Stimulated activated CD4-positive, alpha-beta T cell treated with anti-CD3 and anti-CD28 coated beads, Interleukin-1b, Interleukin-23, amount 100 ng/mL, for 48 hours (primary cell): ENCODE data around the gene ICAM1.

Source experiments
- DNase-seq: peaks from one replicate; pipeline ENCODE4 v3.0.0-alpha.2; 2020

ICAM1 gene

DNA sequence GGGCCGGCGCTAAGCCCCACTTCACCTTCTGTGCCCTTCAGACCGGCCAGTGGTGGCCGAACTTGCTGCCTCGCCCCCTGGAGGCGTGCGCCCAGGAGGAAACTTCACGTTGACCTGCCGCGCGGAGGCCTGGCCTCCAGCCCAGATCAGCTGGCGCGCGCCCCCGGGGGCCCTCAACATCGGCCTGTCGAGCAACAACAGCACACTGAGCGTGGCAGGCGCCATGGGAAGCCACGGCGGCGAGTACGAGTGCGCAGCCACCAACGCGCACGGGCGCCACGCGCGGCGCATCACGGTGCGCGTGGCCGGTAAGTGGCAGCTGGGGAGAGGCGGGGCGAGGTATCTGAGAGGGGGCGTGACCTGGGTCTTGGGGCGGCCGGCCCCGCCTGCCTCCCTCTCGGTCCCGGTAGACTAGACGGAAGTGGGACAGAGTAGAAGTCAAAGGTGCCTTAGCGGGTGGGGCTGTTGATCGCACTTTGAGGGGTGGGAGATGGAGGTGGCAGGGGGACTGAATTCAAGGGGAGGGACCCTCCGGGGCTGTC lies 24.5 kb downstream of the ICAM1 start:
- DNase-seq: peak; percentile 54

DNA sequence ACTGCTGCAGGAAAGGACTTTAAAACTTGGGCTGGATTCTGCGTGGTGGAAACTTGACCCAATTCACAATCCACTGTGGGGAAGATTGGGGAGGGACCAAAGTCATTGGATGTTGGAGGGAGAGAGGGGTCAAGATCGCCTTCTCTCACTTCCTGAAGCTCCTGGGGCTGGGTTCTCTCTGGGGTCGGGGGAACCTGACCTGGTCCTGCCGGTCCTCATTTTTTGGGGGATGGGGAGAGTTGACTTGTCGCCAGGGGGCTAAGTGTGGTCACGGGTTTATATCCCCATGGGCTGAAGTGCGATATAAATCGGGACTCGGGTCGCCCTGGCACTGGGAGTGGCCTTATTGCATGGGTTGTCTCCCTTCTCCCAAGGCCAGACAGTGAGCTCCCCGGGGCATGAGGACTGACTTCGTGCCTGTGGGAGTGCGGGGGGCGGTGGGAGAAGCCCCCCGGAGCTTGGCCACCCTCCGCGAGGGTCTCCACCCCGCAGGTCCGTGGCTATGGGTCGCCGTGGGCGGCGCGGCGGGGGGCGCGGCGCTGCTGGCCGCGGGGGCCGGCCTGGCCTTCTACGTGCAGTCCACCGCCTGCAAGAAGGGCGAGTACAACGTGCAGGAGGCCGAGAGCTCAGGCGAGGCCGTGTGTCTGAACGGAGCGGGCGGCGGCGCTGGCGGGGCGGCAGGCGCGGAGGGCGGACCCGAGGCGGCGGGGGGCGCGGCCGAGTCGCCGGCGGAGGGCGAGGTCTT lies 25.1 kb downstream of the ICAM1 start:
- no peak for DNase-seq

DNA sequence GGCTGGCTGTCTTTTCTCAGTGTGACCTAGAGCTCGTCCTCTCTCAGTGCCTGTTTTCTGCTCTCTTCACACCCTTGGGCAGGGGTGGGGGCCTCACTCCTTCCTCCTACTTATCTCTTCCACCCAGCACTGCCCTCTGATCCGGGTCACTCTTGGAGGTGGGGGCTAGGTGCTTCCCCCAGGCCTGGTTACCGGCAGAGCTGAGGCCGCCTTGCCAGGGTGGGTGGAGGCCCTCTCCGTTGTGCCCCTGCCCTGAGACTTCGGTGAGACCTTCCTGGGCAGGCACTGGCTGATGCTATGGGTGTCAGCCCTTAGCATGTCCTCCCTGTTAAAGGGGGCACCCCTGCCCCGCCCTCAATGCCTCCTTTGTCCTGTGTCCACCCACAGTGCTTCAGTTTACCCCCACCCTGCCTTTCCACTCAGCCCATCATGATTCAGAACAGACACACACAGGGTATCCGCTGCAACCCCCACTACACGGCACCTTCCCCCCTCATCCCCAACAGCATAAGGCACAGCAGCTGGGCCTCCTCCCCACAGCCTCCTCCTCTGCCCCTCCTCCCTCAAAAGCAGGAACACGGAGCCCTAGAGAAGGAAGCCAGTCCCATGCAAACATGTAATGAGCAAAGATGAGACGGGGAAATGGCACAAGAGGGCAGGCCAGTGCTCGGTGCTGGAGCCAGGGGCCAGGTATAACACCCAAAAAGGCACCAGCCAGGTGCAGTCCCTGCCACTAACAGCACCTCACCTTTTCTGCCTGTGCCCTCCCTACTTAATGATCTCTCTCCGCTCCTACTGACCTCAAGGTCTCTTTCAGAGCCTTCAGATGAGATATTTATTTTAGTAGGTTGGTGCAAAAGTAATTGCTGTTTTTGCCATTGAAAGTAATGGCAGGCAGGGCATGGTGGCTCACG lies 28.9 kb downstream of the ICAM1 start:
- DNase-seq: no peak

DNA sequence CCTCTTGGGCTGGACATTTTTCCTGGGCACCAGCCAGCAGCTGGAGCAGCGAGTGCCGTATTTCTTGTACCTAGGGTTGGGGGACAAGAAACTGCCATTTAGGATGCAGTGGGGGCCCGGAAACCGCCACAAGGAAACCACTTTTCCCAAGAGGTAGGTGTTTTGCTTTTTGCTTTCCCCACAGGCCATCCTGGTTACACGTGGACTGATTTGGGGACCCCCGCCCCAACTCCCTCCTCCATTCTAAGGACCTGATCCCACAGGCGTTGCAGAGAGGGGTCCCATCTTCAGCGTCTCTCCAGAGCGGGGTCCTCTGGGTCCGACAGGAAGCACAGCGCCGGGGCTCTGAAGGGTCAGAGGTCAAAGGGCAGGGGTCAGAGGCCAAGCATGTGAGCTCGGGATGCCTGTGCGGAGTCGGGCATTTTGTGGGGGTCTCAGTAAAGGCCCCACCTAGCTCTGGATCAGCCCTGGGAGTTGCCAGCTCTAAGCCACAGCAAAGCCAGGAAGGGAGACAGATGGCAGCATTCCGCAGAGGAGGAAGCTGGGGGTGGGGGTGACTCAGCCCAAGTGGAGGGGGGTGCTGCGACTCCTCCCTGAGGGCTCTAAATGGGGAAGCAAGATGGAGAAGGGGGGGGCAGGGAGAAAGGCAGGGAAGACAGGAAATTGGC lies 34.4 kb downstream of the ICAM1 start:
- DNase-seq: no peak

DNA sequence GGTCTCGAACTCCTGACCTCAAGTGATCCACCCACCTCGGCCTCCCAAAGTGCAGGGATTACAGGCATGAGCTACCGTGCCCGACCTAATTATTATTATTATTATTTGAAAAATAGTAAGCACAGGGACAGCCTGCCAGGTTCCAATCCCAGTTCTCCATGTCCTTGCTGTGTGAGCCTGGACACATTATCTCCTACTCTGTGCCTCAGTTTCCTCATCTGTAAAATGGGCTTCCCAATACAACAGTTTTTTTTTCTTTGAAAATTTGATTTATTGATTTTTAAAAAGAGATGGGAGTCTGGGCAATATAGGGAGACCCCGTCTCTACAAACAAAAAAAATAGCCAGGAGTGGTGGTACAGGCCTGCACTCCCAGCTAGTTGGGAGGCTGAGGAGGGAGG lies 35.4 kb downstream of the ICAM1 start:
- no peak for DNase-seq

- no peak for DNase-seq
Measured at GRCh38 chr19:10309423-10309822, 38.5 kb downstream of the ICAM1 start, which contains the start of gene ZGLP1. ZGLP1 (minus strand) TSS chr19:10309815.

DNA sequence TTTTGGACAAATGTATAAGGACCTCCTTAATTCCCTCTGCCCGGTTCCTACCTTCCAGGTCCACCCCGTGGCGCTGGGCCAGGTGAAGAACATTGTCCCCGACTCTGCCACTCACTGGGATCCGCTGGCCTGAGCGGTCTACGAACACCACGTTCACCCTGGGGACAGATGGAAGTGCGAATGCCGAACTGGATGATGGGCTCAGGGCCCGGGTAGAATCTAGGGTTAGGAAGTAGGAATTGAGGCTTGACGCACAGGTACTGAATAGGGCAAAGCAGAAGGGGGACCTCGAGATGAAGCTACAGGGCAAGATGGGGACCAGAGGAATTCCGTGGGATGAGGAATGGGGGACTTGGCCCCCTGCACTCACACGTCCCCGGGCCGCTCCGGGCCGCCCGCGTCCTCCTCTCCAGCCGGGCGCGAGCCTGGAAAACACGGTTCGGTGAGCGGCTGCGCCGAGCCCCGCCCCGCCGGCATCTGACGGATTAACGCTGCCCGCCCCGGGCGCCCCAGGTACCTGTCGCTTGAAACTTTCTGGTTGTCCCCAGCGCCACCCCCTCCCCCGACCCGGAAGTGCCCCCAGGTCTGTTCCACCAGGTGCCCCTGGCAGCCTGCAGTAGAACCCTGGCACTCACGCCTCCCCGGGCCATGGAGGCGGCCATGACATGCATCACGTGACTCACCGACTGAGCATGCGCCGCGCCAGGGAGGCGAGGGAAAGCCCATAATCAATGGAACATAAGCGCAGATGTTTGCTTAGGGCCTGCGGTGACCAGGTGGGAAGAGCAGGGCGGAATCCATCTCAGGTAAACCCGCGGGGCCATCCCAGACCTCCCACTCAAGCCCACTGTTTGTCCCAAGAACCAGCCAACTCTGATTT lies 44.7 kb downstream of the ICAM1 start, which contains the start of gene FDX2:
Gene FDX2 (minus strand): TSS at position 681 of the 880 bp plus-strand sequence. CDS start 19 bp downstream, at position 662.
- DNase-seq: peak; percentile 90

GRCh38 chr19:10316229-10317044 lies 45.5 kb downstream of the ICAM1 start:
- no peak for DNase-seq

- DNase-seq: no peak
Measured at GRCh38 chr19:10317045-10317856, 46.3 kb downstream of the ICAM1 start.

DNA sequence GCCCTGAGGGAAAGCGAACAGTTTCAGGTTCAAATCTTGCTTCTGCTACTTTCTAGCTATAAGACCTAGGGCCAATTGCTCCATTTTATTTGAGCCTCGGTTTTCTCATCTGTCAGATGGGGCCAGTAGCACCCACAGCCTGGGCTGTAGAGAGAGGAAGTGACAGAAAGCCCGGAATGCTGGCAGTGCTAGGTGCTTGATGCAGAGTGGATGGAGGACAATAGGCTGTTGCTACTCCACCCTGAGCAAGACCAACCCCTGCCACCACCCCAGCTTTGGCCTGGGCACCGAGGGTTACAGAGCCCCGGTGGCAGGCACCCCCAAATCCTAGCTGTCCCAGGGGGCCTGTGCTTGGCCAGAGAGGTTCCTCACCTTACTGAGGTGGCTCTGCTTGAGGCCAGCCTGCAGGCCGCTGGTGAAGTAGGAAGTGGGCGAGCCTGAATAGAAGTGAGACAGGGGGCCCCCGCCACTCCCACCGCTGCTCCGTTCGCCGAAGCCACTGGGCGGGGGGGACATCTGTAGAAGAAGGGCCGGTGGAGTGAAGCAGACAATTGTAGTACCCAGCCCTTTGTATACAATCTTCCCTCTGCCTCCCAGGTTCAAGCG lies 47.0 kb downstream of the ICAM1 start:
- DNase-seq: no peak

GRCh38 chr19:10318807-10319682 lies 48.1 kb downstream of the ICAM1 start:
- DNase-seq: no peak

- DNase-seq: no peak
Measured at GRCh38 chr19:10320602-10321416, 49.9 kb downstream of the ICAM1 start.

- no peak for DNase-seq
Measured at GRCh38 chr19:10321417-10321797, 50.5 kb downstream of the ICAM1 start.

DNA sequence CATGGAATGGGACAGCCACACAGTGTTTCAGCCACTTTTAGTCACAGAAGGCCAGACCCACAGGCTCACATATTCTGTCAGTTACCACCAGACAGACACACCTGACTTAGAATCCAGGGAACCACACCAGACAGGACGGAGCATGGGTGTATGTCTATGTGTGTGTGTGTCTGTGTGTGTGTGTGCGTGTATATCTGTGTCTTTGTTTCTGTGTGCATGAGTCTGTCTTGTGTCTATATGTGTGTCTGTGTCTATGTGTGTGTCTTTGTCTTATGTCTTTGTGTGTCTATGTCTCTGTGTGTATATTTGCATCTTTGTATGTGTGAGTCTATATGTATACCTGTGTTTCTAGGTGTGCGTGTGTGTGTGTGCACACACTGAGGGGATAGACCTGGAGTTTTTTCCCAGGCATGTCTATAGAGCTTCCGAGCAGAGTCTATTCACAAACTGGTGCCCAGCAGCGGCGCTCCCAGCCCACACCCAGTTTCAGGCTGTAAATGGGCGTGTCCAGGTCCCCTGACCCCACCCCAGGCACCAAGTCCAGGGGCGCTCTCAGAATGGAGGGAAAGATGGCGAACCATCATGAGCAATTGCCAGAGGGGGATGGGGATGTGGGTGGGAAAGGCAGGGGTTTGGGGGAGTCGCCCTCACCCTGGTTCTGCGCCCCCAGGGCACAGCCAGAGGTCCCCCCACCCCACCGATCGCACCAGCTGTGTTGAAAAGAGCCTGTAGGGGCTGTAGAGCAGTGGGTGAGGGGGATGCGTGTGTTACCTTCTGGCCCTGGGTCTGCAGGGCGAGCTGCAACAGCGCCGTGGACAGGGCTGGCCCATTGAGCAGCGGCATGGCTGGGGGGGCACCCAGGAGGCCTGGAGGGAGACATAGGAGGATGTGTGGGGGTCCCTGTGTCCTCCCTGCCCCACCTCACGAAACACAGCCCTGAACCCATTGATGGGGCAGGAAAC lies 51.2 kb downstream of the ICAM1 start:
- DNase-seq: no peak

- no peak for DNase-seq
Measured at GRCh38 chr19:10325732-10326131, 54.8 kb downstream of the ICAM1 start.

- no peak for DNase-seq
Measured at GRCh38 chr19:10327793-10328192, 56.9 kb downstream of the ICAM1 start.
